GM12892 (cell line): ENCODE results near the gene VPS8.
"Not testable (repeated sequence)": the region's sequence is repeated elsewhere in the genome, so short reads cannot be mapped to it uniquely, and the experiment has no call there.

ENCODE experiments used
- DNase-seq: peaks from one replicate; pipeline ENCODE4 v3.0.0; 2011; ENCODE audit not compliant: insufficient read length
- FAIRE-seq: peaks from 2 replicates; lab custom pipeline; 2011; peaks lifted over from hg19 to GRCh38; lab: Jason Lieb, UNC
- POLR2A ChIP-seq: IDR thresholded peaks from 2 replicates; pipeline ENCODE4 v1.6.1; 2011; ENCODE audit warnings: low read depth, low read length, control low read depth
- POLR2AphosphoS5 ChIP-seq: IDR thresholded peaks from 2 replicates; pipeline ENCODE4 v1.6.1; 2011; ENCODE audit warnings: low read depth, low read length, control low read depth
- TAF1 ChIP-seq: IDR thresholded peaks from 2 replicates; pipeline ENCODE4 v1.6.1; 2011; ENCODE audit warnings: low read depth, mild to moderate bottlenecking, control low read depth, low read length, borderline replicate concordance

VPS8 gene

DNA sequence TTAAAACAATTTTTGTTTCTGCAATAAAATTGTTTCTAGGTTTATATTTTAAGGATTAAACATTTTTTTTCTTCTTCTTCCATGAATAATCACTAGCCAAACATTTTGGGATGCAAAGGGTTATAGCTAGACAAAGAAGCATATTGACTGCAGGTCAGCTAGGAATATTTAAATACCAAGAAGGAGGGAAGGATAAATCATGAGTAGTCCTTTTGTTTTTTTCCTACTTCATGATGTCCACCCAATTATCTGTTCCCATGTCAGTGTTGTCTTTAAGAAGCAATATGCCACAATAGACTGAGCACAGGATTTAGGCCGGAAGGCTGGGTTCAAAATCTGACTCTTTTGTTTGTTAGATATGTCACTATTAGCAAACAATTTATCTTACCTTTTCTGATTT lies 82.1 kb downstream of the VPS8 start:
- no peak for FAIRE-seq
- no peak for TF ChIP-seq POLR2A
- no peak for TF ChIP-seq TAF1
- no peak for TF ChIP-seq POLR2AphosphoS5
- no peak for DNase-seq

DNA sequence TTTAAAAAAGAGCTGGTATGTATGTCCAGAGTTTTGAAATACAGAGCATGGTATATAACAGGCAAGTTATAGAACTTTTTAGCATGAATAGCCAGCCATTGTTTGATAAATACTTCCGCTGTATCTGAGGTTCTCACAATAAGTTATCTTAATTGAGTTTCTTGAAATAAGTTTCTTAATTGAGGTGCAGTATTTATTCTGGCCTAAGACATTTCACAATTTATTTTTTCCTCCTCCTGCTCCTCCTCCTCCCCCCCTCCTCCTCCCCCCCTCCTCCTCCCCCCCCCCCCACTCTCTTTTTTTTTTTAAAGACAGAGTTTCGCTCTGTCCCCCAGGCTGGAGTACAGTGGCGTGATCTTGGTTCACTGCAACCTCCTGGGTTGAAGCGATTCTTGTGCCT lies 83.4 kb downstream of the VPS8 start:
- TF ChIP-seq POLR2AphosphoS5 (no peak), TAF1 (no peak), POLR2A (no peak)
- DNase-seq (no peak), FAIRE-seq (no peak)

DNA sequence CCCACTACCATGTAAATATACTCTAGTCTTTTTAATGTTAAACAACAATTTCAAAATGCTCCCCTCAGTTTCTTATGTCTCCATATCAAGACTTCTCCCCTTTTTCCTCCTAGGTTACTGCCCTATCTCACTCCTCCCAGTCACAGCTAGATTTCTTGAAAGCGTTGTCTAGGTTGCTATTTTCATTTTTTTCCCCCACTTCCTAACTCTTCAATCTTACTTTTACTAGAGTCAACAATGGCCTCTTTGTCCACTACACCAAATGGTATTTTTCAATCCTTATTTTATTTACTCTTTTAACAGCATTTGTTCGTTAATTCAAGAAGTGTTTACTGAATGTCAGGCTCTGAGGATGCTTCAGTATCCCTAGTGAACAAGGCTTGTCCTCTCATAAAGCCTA lies 84.4 kb downstream of the VPS8 start:
- FAIRE-seq, result no peak
- TF ChIP-seq TAF1, result no peak
- TF ChIP-seq POLR2A, result no peak
- TF ChIP-seq POLR2AphosphoS5, result no peak
- no peak for DNase-seq

- no peak for DNase-seq
- TF ChIP-seq TAF1 (no peak), POLR2AphosphoS5 (no peak), POLR2A (no peak)
- FAIRE-seq, result no peak
These were observed 88.1 kb downstream of the VPS8 start for GRCh38 chr3:184899953-184900595.

DNA sequence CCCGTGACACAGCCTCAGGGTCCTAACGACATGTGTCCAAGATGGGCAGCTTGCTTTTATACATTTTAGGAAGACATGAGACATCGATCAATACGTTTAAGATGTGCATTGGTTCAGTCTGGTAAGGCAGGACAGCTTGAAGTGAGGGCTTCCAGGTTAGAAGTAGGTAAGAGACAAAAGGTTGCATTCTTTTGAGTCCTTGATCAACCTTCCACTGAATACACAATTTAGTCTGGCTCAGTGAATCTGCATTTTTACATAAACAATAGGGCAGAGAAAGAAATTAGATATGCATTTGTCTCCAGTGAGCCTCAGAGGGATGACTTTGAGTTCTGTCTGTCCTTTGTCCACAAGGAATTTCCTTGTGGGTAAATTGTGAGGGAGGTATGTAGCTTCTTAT lies 95.1 kb downstream of the VPS8 start:
- not testable (repeated sequence) for DNase-seq, FAIRE-seq

DNA sequence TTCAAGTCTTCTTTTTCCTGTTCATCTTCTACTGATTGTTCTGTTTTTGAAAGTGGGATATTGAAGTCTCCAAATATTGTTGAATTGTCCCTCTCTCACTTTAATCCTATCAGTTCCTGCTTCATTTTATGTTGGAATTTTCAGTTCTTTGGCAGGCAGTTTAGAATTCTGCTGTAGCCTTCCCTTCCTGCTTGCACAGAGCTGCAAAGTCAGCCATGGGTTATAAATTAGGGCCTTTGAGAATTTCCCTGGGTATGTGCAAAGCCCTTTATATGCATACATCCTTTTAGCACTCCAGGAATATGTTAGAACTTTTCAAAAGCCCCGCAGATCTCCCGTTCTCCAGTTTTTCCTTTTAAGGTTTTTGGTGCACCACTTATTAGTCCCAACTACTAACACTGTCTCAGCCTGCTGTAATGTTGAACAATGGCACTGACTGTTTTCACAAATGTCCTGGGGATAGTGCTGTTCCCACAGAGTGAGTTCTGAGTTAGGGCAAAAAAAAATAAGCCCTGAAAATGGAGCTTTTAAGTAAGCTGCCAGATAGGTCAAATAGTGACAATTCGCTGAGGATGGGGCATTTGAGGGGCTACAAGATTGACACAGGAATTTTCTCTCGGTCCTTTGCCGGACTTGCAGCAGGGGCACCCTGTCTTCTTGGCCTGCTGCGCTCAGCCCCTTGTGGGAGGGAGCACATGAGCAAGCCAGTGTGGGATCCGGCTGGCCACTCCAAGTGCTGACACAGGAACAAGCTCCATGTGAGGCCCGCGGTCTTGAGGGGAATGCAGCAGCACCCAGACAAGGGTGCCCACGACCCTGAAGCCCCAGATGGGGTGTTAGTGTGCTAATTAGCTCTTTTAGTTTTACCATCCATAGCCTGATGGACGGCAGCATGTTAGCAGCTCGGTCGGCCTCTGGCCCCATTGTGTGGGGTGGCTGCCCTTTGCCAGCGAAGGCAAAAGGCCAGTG lies 96.0 kb downstream of the VPS8 start:
- DNase-seq (no peak), FAIRE-seq (no peak)
- no peak for TF ChIP-seq POLR2AphosphoS5
- no peak for TF ChIP-seq POLR2A
- TF ChIP-seq TAF1, result no peak

GRCh38 chr3:184908859-184909258 lies 96.9 kb downstream of the VPS8 start:
- no peak for DNase-seq
- no peak for TF ChIP-seq POLR2AphosphoS5
- TF ChIP-seq TAF1, result no peak
- no peak for TF ChIP-seq POLR2A
- FAIRE-seq, result no peak

DNA sequence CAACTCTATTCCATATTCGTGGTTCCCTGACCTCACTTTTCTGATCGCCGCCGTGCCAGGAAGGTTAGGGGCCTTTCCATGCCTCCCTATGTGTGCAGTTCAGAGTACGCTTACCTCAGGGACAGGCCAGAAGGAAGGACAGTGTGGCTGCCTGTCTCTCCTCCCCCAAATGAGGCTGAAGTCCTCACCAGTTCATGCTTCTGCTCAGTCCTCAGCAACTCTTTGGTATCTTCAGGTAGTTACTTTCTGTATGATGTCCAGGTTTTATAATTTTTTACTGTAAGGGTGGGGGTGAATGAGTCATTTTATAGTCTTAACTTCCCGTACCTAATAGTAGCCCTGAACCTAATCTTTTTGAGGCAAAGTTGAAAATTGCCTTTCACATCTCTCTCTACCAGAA lies 98.7 kb downstream of the VPS8 start:
- DNase-seq (no peak), FAIRE-seq (no peak)
- no peak for TF ChIP-seq POLR2A
- no peak for TF ChIP-seq TAF1
- TF ChIP-seq POLR2AphosphoS5, result no peak

DNA sequence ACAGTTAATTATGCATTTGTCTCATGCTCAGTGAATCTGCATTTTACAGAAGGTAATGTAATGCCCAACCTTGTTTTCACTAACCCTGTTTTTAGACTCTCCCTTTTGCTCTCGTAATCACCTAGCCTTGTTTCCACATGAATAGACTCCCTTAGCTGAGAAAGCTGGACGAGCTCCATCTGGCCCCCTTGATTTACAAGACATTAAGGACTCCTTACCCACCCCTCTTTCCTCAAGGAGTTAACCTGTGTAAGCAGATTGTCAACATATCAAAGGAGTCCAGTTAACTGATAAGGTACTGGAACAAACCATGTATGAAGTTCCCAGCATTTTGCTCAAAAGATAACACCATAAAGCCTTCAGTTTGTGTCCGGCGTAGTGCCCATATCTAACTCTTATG lies 99.6 kb downstream of the VPS8 start:
- DNase-seq, result no peak
- TF ChIP-seq TAF1, result no peak
- TF ChIP-seq POLR2AphosphoS5, result no peak
- TF ChIP-seq POLR2A, result no peak
- FAIRE-seq, result no peak

DNA sequence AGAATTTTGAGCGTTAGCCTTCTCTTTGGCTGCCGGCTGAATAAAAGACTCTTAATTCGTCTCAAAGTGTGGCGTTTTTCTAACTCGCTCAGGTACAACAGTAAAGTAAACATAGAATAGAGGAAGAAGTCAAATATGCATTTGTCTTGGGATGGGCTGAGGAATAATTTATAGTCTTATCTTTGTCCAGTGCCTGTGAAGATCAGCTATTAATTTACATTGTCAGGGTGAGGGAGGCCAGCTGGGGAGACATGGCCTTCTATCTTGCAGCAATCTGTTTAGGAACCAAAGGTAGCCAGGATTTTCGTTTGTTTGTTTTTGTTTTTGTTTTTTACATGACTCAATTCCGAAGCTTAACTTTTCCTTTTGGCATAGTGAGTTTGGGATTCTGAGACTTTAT lies 100.2 kb downstream of the VPS8 start:
- no peak for TF ChIP-seq TAF1
- TF ChIP-seq POLR2AphosphoS5, result no peak
- no peak for TF ChIP-seq POLR2A
- no peak for FAIRE-seq
- DNase-seq, result no peak

DNA sequence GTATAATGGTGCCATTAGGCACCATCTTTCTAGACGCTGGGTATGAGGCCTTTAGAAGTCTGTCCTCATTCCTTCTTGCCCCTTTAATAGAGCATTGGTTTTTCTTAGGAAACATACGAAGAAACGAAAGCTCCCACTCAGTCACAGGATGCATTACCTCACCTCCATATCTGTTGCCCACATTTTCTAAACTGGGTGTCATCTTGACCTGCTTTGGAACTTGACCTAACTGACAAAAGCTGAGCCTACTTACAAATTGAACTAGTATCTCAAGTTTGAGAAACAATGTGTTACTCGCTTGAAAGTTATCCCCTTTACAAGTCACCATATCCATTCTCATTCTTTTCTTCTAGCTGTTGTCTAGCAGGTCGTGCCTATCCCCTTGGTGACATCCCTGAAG lies 102.7 kb downstream of the VPS8 start:
- DNase-seq (no peak), FAIRE-seq (no peak)
- TF ChIP-seq TAF1 (no peak), POLR2AphosphoS5 (no peak), POLR2A (no peak)

- no peak for FAIRE-seq
- no peak for TF ChIP-seq TAF1
- no peak for TF ChIP-seq POLR2A
- no peak for TF ChIP-seq POLR2AphosphoS5
These were observed 106.8 kb downstream of the VPS8 start for GRCh38 chr3:184918750-184919149.

More at GRCh38 chr3:184918750-184919149, 106.8 kb downstream of the VPS8 start:
- DNase-seq, result no peak
